Hepatocyte (in vitro differentiated cells): ENCODE data around the gene NDUFA11. TPM values are rescaled to one million over a fixed set of nuclear protein-coding genes. Genes with fewer than 3 reads are reported as not detected.

Experiments used
- DNase-seq: peaks from one replicate; pipeline ENCODE4 v3.0.0-alpha.2; 2016; ENCODE audit warnings: low spot score
- H2AFZ ChIP-seq: fragments of 200-600 bp; sonication (generic); 2 replicates; pipeline ENCODE4 v1.6.0; 2016; ENCODE audit warnings: antibody characterized with exemption, mild to moderate bottlenecking
- H3K27ac ChIP-seq: fragments of 200-600 bp; sonication (generic); 2 replicates; pipeline ENCODE4 v1.5.1; 2016; ENCODE audit warnings: mild to moderate bottlenecking
- H3K27me3 ChIP-seq: fragments of 200-600 bp; sonication (generic); 2 replicates; pipeline ENCODE4 v1.6.1; 2016
- H3K36me3 ChIP-seq: fragments of 200-600 bp; sonication (generic); replicated peaks from 2 replicates; pipeline ENCODE4 v1.5.1; 2016; ENCODE audit warnings: low read depth; ENCODE audit not compliant: insufficient read depth
- H3K4me1 ChIP-seq: fragments of 200-600 bp; sonication (generic); 2 replicates; pipeline ENCODE4 v1.5.1; 2016; ENCODE audit warnings: mild to moderate bottlenecking, moderate library complexity; ENCODE audit not compliant: insufficient read depth
- H3K4me2 ChIP-seq: fragments of 200-600 bp; sonication (generic); 2 replicates; pipeline ENCODE4 v1.6.0; 2016
- H3K4me3 ChIP-seq: fragments of 200-600 bp; sonication (generic); 2 replicates; pipeline ENCODE4 v1.5.1; 2016; ENCODE audit warnings: mild to moderate bottlenecking
- H3K79me2 ChIP-seq: fragments of 200-600 bp; sonication (generic); 2 replicates; pipeline ENCODE4 v1.6.0; 2017; ENCODE audit warnings: mild to moderate bottlenecking
- H3K9me2 ChIP-seq: fragments of 200-600 bp; sonication (generic); replicated peaks from 2 replicates; pipeline ENCODE4 v1.6.0; 2017; ENCODE audit warnings: mild to moderate bottlenecking; ENCODE audit not compliant: insufficient read depth
- H3K9me3 ChIP-seq: fragments of 200-600 bp; sonication (generic); 2 replicates; pipeline ENCODE4 v1.5.1; 2016; ENCODE audit warnings: low read depth, mild to moderate bottlenecking
- H4K20me1 ChIP-seq: fragments of 200-600 bp; sonication (generic); 2 replicates; pipeline ENCODE4 v1.6.0; 2016; ENCODE audit warnings: mild to moderate bottlenecking; ENCODE audit not compliant: insufficient read depth, poor library complexity, severe bottlenecking
- CTCF ChIP-seq: fragments of 200-600 bp; sonication (generic); IDR thresholded peaks from 2 replicates; pipeline ENCODE4 v1.5.1; 2016; ENCODE audit warnings: antibody characterized with exemption, mild to moderate bottlenecking; ENCODE audit not compliant: poor library complexity
- EZH2 ChIP-seq: fragments of 200-600 bp; sonication (generic); IDR thresholded peaks from 2 replicates; pipeline ENCODE4 v1.6.1; 2016; ENCODE audit warnings: antibody characterized with exemption, mild to moderate bottlenecking, borderline replicate concordance
- EZH2phosphoT487 ChIP-seq: fragments of 200-600 bp; sonication (generic); IDR thresholded peaks from one replicate; pipeline ENCODE4 v1.6.1; 2018; ENCODE audit warnings: antibody characterized with exemption, mild to moderate bottlenecking, low read depth, moderate library complexity; ENCODE audit not compliant: unreplicated experiment, severe bottlenecking
- WGBS: methylation state at CpG from one replicate; pipeline ENCODE4 v1.1.6; 2016; ENCODE audit warnings: low lambda C conversion rate; ENCODE audit errors: missing lambda C conversion rate; 5-methylcytosine and 5-hydroxymethylcytosine counted together
- polyA plus RNA-seq: library from polyadenylated mRNA; unstranded; fragments of >200 nt; fragmentation: Nextera tagmentation; extraction: Ambion mirVana; gene quantifications from 2 replicates; pipeline ENCODE4 v1.2.1, GENCODE V29; 2016
- total RNA-seq: library from RNA; depleted of rRNA; stranded (reverse); fragments of >200 nt; gene quantifications from 2 replicates; pipeline ENCODE4 v1.2.3, GENCODE V29; 2014

The NDUFA11 gene
- total and polyA plus RNA-seq, 2 experiments from 2014 or later = 158 to 441 TPM

GRCh38 chr19:5873617-5874199 is 29.9 kb downstream of the NDUFA11 start:
- Histone ChIP-seq H3K9me2 (no peaks in the 10 kb centered on the region), H3K4me2 (no peak overlapping the region), H3K4me3 (no peak overlapping the region), H4K20me1 (no peaks in the 10 kb centered on the region), H3K27me3 (no peaks in the 10 kb centered on the region), H3K79me2 (no peaks in the 10 kb centered on the region), H2AFZ (no peak overlapping the region), H3K36me3 (no peaks in the 10 kb centered on the region), H3K4me1 (no peaks in the 10 kb centered on the region), H3K27ac (no peak overlapping the region), H3K9me3 (no peaks in the 10 kb centered on the region)
- TF ChIP-seq EZH2 (no peak), EZH2phosphoT487 (no peak), CTCF (no peak)
- WGBS = 97% methylated on average over 12 of the region's 12 CpGs
- no peak for DNase-seq

GRCh38 chr19:5870986-5871394 is 32.6 kb downstream of the NDUFA11 start:
- H3K4me3 ChIP-seq = no peak overlapping the region
- 69% methylated on average over 12 of the region's 12 CpGs for WGBS
- no peak overlapping the region for H2AFZ ChIP-seq
- H4K20me1 ChIP-seq = no peaks in the 10 kb centered on the region
- no peaks in the 10 kb centered on the region for H3K4me1 ChIP-seq
- no peaks in the 10 kb centered on the region for H3K27me3 ChIP-seq
- no peaks in the 10 kb centered on the region for H3K9me3 ChIP-seq
- no peaks in the 10 kb centered on the region for H3K36me3 ChIP-seq
- peak overlapping the region; percentile 20 for H3K27ac ChIP-seq
- DNase-seq = no peak
- no peak overlapping the region for H3K4me2 ChIP-seq
- TF ChIP-seq CTCF = no peak
- TF ChIP-seq EZH2phosphoT487 = no peak
- no peak for TF ChIP-seq EZH2
- H3K9me2 ChIP-seq = no peaks in the 10 kb centered on the region
- no peaks in the 10 kb centered on the region for H3K79me2 ChIP-seq

- WGBS = 88% methylated on average over 27 of the region's 31 CpGs
- no peaks in the 10 kb centered on the region for H3K4me1 ChIP-seq
- no peak for DNase-seq
- no peaks in the 10 kb centered on the region for H3K36me3 ChIP-seq
- no peak overlapping the region for H3K27ac ChIP-seq
- H4K20me1 ChIP-seq = no peaks in the 10 kb centered on the region
- no peak overlapping the region for H3K4me3 ChIP-seq
- TF ChIP-seq CTCF = no peak
- TF ChIP-seq EZH2 = no peak
- no peak for TF ChIP-seq EZH2phosphoT487
- no peaks in the 10 kb centered on the region for H3K9me3 ChIP-seq
- no peaks in the 10 kb centered on the region for H3K79me2 ChIP-seq
- H3K4me2 ChIP-seq = no peak overlapping the region
- no peaks in the 10 kb centered on the region for H3K27me3 ChIP-seq
- no peaks in the 10 kb centered on the region for H3K9me2 ChIP-seq
- H2AFZ ChIP-seq = no peak overlapping the region
Observed at GRCh38 chr19:5867201-5868136, 36.1 kb downstream of the NDUFA11 start.
